ENCODE measurements around the gene RNF222.

DNA sequence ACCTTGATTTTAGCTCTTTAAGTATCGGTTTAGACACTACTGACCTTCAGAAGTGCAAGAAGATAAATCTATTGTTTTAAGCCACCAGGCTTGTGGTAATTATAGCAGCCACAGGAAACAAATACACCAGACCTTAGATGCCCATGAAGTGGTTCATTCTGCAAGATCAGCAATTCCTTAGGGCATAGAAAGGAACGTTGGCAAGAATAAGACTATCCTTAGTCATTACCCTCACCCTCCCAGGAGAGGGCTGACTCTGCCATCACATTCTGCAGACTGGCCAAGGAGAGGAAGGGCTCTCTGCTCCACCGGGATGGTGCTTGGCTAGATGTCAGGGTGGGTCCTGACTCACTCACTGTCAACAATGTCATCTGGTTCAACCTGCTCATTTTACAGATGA, 23.9 kb upstream of the RNF222 start:
- TF ChIP-seq EZH2phosphoT487 (IDR thresholded peaks at IDR 0.05; ENCODE audit: borderline replicate concordance) = no peak
- TF ChIP-seq, protein P1, sequence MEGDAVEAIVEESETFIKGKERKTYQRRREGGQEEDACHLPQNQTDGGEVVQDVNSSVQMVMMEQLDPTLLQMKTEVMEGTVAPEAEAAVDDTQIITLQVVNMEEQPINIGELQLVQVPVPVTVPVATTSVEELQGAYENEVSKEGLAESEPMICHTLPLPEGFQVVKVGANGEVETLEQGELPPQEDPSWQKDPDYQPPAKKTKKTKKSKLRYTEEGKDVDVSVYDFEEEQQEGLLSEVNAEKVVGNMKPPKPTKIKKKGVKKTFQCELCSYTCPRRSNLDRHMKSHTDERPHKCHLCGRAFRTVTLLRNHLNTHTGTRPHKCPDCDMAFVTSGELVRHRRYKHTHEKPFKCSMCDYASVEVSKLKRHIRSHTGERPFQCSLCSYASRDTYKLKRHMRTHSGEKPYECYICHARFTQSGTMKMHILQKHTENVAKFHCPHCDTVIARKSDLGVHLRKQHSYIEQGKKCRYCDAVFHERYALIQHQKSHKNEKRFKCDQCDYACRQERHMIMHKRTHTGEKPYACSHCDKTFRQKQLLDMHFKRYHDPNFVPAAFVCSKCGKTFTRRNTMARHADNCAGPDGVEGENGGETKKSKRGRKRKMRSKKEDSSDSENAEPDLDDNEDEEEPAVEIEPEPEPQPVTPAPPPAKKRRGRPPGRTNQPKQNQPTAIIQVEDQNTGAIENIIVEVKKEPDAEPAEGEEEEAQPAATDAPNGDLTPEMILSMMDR (conservative IDR thresholded peaks at IDR 0.05; ENCODE audit: low read length) = no peak

Measured in Loucy (cell line).